SK-N-MC (cell line): Measurements from ENCODE around the gene UBA3.

ENCODE experiments used
- DNase-seq: peaks from one replicate; pipeline ENCODE4 v3.0.0-alpha.2; 2011; ENCODE audit warnings: low read depth, low spot score
- H3K27ac ChIP-seq: fragments of 200-600 bp; sonication (generic); 2 replicates; pipeline ENCODE4 v1.5.1; 2016; ENCODE audit warnings: mixed run types
- H3K36me3 ChIP-seq: fragments of 200-600 bp; sonication (generic); 2 replicates; pipeline ENCODE4 v1.6.1; 2017; ENCODE audit warnings: antibody characterized with exemption, low read length, mixed read lengths; ENCODE audit not compliant: insufficient read depth
- H3K4me3 ChIP-seq: fragments of 200-600 bp; sonication (generic); 2 replicates; pipeline ENCODE4 v1.5.1; 2016
- H3K9ac ChIP-seq: fragments of 200-600 bp; sonication (generic); 2 replicates; pipeline ENCODE4 v1.8.0; 2017; ENCODE audit warnings: mixed run types, mixed read lengths; ENCODE audit not compliant: insufficient read length
- H3K9me3 ChIP-seq: fragments of 200-600 bp; sonication (generic); 2 replicates; pipeline ENCODE4 v1.6.1; 2017; ENCODE audit warnings: low read depth, mild to moderate bottlenecking, antibody characterized with exemption, low read length, moderate library complexity, mixed read lengths
- EZH2 ChIP-seq: fragments of 200-600 bp; sonication (generic); IDR thresholded peaks from one replicate; pipeline ENCODE4 v1.6.1; 2017; ENCODE audit warnings: antibody characterized with exemption
- FOXP2 ChIP-seq: optimal IDR thresholded peaks from 2 replicates; pipeline ENCODE3; 2011; ENCODE audit warnings: mild to moderate bottlenecking, moderate library complexity; ENCODE audit not compliant: insufficient read depth; ENCODE audit errors: extremely low read length, control extremely low read depth
- POLR2AphosphoS5 ChIP-seq: IDR thresholded peaks from 2 replicates; pipeline ENCODE4 v1.6.1; 2012; ENCODE audit warnings: mild to moderate bottlenecking, low read depth, low read length, borderline replicate concordance

Gene UBA3

DNA sequence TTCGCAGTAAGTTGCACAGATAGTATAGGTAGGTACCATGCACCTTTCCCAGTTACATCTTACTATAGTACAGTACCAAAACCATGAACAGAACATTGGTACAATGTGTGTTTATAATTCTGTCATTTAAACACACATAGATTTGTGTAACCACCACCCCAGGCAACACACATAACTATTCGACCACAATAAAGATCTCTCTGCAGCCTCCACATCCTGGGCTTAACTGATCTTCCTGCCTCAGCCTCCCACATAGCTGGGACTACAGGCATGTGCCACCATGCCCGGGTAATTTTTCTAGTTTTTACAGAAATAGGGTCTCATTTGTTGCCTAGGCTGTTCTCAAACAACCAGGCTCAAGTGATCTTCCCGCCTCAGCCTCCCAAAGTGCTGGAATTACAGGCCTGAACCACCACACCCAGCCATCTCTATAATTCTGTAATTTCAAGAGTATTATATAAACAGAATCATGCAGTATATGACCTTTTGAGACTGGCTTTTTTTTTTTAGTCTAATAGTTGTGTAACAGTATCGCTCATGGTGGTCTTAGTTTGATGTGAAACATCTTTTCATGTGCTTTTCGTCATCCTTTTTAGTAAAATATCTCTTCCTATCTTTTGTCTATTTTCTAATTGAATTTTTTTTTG, 14.7 kb downstream of the UBA3 start:
- H3K27ac ChIP-seq: no peak overlapping the region
- peaks cover 24% of the 10 kb centered on the region for H3K36me3 ChIP-seq
- no peak for DNase-seq
- TF ChIP-seq FOXP2 (no peak), POLR2AphosphoS5 (no peak), EZH2 (no peak)
- H3K9ac ChIP-seq: no peak overlapping the region
- H3K4me3 ChIP-seq: no peak overlapping the region
- H3K9me3 ChIP-seq: no peaks in the 10 kb centered on the region

DNA sequence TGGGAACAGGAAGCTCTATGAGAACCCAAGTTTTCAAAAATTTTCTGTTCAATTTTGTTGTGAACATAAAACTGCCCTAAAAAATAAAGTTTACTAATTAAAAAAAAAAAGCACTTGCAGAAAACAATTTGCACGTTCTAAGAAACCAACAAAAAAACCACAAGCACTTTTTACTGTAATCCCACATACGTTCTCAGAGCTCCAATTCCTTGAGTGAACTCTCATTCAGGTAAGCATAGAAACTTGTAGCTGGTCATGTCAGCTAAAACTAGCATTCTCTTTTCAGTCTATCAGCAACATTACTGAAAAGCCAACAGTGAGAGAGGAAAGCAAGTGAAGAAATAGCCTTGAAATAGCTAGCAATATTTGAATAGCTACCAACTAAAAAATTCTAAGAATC, 16.5 kb downstream of the UBA3 start:
- no peak for DNase-seq
- no peak overlapping the region for H3K27ac ChIP-seq
- H3K9ac ChIP-seq: no peak overlapping the region
- TF ChIP-seq EZH2: no peak
- no peak for TF ChIP-seq POLR2AphosphoS5
- no peak for TF ChIP-seq FOXP2
- peaks cover 38% of the 10 kb centered on the region for H3K36me3 ChIP-seq
- H3K4me3 ChIP-seq: no peak overlapping the region
- no peaks in the 10 kb centered on the region for H3K9me3 ChIP-seq

DNA sequence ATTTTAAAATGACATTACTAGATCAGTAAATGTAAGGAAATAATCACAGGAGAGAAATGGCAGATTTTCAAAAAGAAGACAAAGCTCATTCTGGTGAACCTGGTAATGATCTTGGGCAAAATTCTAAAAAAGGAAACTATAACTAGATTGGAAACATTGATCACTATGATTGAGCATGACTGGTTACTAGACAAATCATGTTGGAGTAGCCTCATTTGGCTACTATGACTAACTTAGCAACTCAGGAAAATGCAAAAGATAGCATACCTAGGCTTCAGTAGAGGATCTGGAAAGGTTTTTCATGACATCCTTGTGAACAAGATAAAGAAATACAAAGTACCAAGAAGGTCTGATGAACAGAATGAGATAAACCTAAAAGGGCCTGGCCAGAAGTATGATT, 20.5 kb downstream of the UBA3 start:
- no peak for TF ChIP-seq POLR2AphosphoS5
- TF ChIP-seq FOXP2: no peak
- TF ChIP-seq EZH2: no peak
- Histone ChIP-seq H3K9me3 (no peaks in the 10 kb centered on the region), H3K36me3 (peaks cover 46% of the 10 kb centered on the region), H3K4me3 (no peak overlapping the region), H3K27ac (no peak overlapping the region), H3K9ac (no peak overlapping the region)
- DNase-seq: no peak

GRCh38 chr3:69058947-69059224, 21.3 kb downstream of the UBA3 start:
- no peak overlapping the region for H3K4me3 ChIP-seq
- no peak overlapping the region for H3K9ac ChIP-seq
- H3K27ac ChIP-seq: no peak overlapping the region
- H3K9me3 ChIP-seq: no peaks in the 10 kb centered on the region
- no peak for DNase-seq
- H3K36me3 ChIP-seq: peaks cover 46% of the 10 kb centered on the region
- TF ChIP-seq EZH2: no peak
- TF ChIP-seq FOXP2: no peak
- no peak for TF ChIP-seq POLR2AphosphoS5

DNA sequence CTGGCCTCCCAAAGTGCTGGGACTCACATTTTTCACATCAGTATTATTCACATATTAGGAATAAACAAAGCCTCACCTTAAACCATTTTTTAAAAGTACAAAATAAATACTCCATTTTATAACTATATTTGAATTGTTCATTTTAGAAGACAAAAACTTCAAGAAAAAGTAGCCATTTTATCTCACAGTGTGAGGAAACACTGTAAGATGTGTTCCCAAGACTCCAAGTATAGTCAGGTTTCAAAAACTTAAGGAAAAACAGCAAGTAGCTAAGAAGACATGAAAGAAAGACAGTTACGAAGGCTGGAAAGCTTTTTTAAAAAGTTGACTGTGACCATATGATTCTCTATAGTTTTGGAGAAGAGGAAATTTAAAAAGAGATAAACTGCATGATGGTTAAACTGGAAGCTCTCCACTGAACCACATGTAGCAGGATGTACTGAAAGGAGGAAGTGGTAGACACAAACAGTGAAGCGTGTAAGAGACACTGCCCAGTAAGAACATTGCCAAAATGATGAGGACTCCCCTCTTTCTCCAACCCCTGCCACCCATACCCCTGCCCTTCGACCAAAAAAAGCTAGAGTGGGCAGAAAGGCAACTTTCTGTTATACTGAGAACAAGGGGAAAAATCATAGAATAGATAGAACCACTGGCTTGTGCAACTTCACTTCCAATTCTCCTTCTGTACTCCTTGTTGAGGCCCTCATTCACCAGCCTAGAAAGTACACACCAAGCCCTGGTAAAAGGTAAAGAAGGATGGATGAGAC, 21.8 kb downstream of the UBA3 start:
- no peak for DNase-seq
- H3K27ac ChIP-seq: no peak overlapping the region
- H3K9ac ChIP-seq: no peak overlapping the region
- H3K36me3 ChIP-seq: peaks cover 46% of the 10 kb centered on the region
- no peak overlapping the region for H3K4me3 ChIP-seq
- TF ChIP-seq EZH2 (no peak), FOXP2 (no peak), POLR2AphosphoS5 (no peak)
- no peaks in the 10 kb centered on the region for H3K9me3 ChIP-seq

DNA sequence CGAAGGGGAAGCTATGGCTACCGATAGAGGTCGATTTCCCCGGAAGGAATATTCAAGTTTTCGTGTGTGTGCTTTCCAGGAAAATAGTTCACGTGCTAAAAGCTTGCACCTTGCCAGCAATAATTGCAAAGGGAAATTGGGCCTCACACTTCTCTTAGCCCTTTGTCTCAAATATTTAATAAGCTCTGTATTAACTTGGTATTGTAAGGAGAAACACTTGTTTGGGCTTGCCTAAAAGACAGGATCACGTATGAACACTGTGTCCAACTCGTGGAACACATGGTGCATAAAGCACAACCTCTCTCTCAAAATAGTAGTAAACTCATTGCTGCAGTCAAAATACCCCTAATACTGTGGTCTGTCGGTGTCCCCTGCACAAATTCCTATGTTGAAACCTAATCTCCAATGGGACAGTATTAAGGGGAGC, 27.7 kb downstream of the UBA3 start:
- Histone ChIP-seq H3K27ac (peak overlapping the region; percentile 70), H3K36me3 (peaks cover 13% of the 10 kb centered on the region; the same call in 1 of the 2 replicates), H3K4me3 (peak overlapping the region; percentile 85), H3K9ac (peak overlapping the region; percentile 49), H3K9me3 (no peaks in the 10 kb centered on the region)
- DNase-seq: no peak
- no peak for TF ChIP-seq EZH2
- TF ChIP-seq POLR2AphosphoS5: no peak
- TF ChIP-seq FOXP2: no peak

- TF ChIP-seq FOXP2 (no peak), POLR2AphosphoS5 (peak; percentile 74; the same call in 1 of the 2 replicates)
- Histone ChIP-seq H3K36me3 (peaks cover 13% of the 10 kb centered on the region; the same call in 1 of the 2 replicates), H3K4me3 (peak within 1 kb of the TSS; percentile 85), H3K9me3 (no peaks in the 10 kb centered on the region), H3K27ac (peak within 1 kb of the TSS; percentile 70), H3K9ac (peak within 1 kb of the TSS; percentile 77)
- peak; percentile 90 for DNase-seq
These were observed 28.3 kb downstream of the UBA3 start, which contains the start of gene TMF1 for GRCh38 chr3:69051756-69052471. Gene TMF1, minus strand, starts transcription at chr3:69052333. Its CDS starts 247 bp downstream, at chr3:69052086.

- no peaks in the 10 kb centered on the region for H3K9me3 ChIP-seq
- no peak overlapping the region for H3K9ac ChIP-seq
- TF ChIP-seq POLR2AphosphoS5: no peak
- TF ChIP-seq FOXP2: no peak
- TF ChIP-seq EZH2: no peak
- H3K4me3 ChIP-seq: no peak overlapping the region
- H3K36me3 ChIP-seq: peaks cover 8% of the 10 kb centered on the region; the same call in 1 of the 2 replicates
- H3K27ac ChIP-seq: no peak overlapping the region
- no peak for DNase-seq
These were observed 31.2 kb downstream of the UBA3 start for GRCh38 chr3:69048990-69049389.

GRCh38 chr3:69044608-69045007, 35.6 kb downstream of the UBA3 start:
- peaks cover 12% of the 10 kb centered on the region for H3K36me3 ChIP-seq
- DNase-seq: no peak
- TF ChIP-seq EZH2: no peak
- no peak for TF ChIP-seq FOXP2
- TF ChIP-seq POLR2AphosphoS5: no peak
- H3K9ac ChIP-seq: no peak overlapping the region
- no peak overlapping the region for H3K4me3 ChIP-seq
- no peak overlapping the region for H3K27ac ChIP-seq
- no peaks in the 10 kb centered on the region for H3K9me3 ChIP-seq
